Endodermal cell (in vitro differentiated cells): ENCODE results near the gene KIF25. TPM values are rescaled to one million over a fixed set of nuclear protein-coding genes. Genes with fewer than 3 reads are reported as not detected.

ENCODE experiments used
- DNase-seq: peaks from one replicate; pipeline ENCODE4 v3.0.0-alpha.2; 2017
- H3K27ac ChIP-seq: 2 replicates; pipeline ENCODE4 v1.5.1; 2013; ENCODE audit warnings: mild to moderate bottlenecking, low read depth, low read length, moderate library complexity
- H3K27me3 ChIP-seq: 2 replicates; pipeline ENCODE4 v1.6.1; 2013; ENCODE audit warnings: mild to moderate bottlenecking, low read length, moderate library complexity; ENCODE audit not compliant: insufficient read depth, control insufficient read depth, poor library complexity, severe bottlenecking
- H3K36me3 ChIP-seq: 2 replicates; pipeline ENCODE4 v1.7.0; 2013; ENCODE audit warnings: mild to moderate bottlenecking, low read length, moderate library complexity; ENCODE audit not compliant: control insufficient read depth, insufficient read depth
- H3K4me1 ChIP-seq: one replicate; pipeline ENCODE4 v1.7.0; 2013; ENCODE audit warnings: low read length; ENCODE audit not compliant: control insufficient read depth, insufficient read depth
- H3K4me3 ChIP-seq: 2 replicates; pipeline ENCODE4 v1.5.1; 2013; ENCODE audit warnings: mild to moderate bottlenecking, low read length, moderate library complexity
- H3K9ac ChIP-seq: 2 replicates; pipeline ENCODE4 v1.6.1; 2013; ENCODE audit warnings: mild to moderate bottlenecking, low read length, moderate library complexity; ENCODE audit not compliant: poor library complexity, severe bottlenecking; ENCODE audit errors: extremely low read depth
- H3K9me3 ChIP-seq: 2 replicates; pipeline ENCODE4 v1.6.1; 2013; ENCODE audit warnings: mild to moderate bottlenecking, low read length, moderate library complexity; ENCODE audit not compliant: control insufficient read depth
- H3K27ac Mint-ChIP-seq: 2 replicates; pipeline ENCODE4 v1.8.0; 2020; ENCODE audit warnings: mixed read lengths
- H3K27me3 Mint-ChIP-seq: 2 replicates; pipeline ENCODE4 v1.8.0; 2021; ENCODE audit warnings: mild to moderate bottlenecking, mixed read lengths; ENCODE audit not compliant: insufficient read depth
- H3K36me3 Mint-ChIP-seq: 2 replicates; pipeline ENCODE4 v1.8.0; 2020; ENCODE audit warnings: low read depth, mixed read lengths
- H3K4me1 Mint-ChIP-seq: 2 replicates; pipeline ENCODE4 v1.8.0; 2020; ENCODE audit warnings: mixed read lengths
- H3K4me3 Mint-ChIP-seq: 2 replicates; pipeline ENCODE4 v1.8.0; 2020; ENCODE audit warnings: mild to moderate bottlenecking, moderate library complexity, mixed read lengths
- H3K9me3 Mint-ChIP-seq: 2 replicates; pipeline ENCODE4 v1.8.0; 2020; ENCODE audit warnings: mild to moderate bottlenecking, mixed read lengths
- WGBS, 2 experiments: methylation state at CpG; one replicate each; pipeline versions ENCODE4 v1.1.5 to v1.1.7; 2013; ENCODE audit warnings: missing lambda C conversion rate in 2 of 2, mixed read lengths in 1 of 2; ENCODE audit not compliant: insufficient coverage in 1 of 2, insufficient read length in 1 of 2; 5-methylcytosine and 5-hydroxymethylcytosine counted together
- total RNA-seq, 2 donors: library from RNA; stranded (reverse); fragmentation: NEBNext Ultra II Directional in 1 of 2; extraction: Animal tissue kit (Norgen Biotek cat#: 25700) in 1 of 2; gene quantifications; 2 replicates in 1 of 2; 3 replicates in 1 of 2; pipeline ENCODE4 v1.2.1, GENCODE V29; 2021
- TF ChIP-seq, protein P1 (sequence below): fragments of 200-600 bp; sonication (generic); conservative IDR thresholded peaks from 2 replicates; pipeline ENCODE4 v1.5.0; 2021; ENCODE audit warnings: antibody characterized with exemption, mild to moderate bottlenecking

KIF25 gene
- total RNA-seq, 2 donors from 2014 or later, result 1.3 TPM; not detected in 1

- no peaks in the 10 kb centered on the region for H3K36me3 Mint-ChIP-seq
- peaks cover 14% of the 10 kb centered on the region for H3K9me3 ChIP-seq
- 91 to 100% methylated on average over 1 to 5 of the region's 5 CpGs for WGBS, 2 experiments
- H3K27me3 ChIP-seq, result no peaks in the 10 kb centered on the region
- TF ChIP-seq, protein P1, sequence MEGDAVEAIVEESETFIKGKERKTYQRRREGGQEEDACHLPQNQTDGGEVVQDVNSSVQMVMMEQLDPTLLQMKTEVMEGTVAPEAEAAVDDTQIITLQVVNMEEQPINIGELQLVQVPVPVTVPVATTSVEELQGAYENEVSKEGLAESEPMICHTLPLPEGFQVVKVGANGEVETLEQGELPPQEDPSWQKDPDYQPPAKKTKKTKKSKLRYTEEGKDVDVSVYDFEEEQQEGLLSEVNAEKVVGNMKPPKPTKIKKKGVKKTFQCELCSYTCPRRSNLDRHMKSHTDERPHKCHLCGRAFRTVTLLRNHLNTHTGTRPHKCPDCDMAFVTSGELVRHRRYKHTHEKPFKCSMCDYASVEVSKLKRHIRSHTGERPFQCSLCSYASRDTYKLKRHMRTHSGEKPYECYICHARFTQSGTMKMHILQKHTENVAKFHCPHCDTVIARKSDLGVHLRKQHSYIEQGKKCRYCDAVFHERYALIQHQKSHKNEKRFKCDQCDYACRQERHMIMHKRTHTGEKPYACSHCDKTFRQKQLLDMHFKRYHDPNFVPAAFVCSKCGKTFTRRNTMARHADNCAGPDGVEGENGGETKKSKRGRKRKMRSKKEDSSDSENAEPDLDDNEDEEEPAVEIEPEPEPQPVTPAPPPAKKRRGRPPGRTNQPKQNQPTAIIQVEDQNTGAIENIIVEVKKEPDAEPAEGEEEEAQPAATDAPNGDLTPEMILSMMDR, result no peak
- H3K4me1 ChIP-seq, result no peaks in the 10 kb centered on the region
- H3K27ac Mint-ChIP-seq, result no peak overlapping the region
- H3K4me1 Mint-ChIP-seq, result no peaks in the 10 kb centered on the region
- H3K36me3 ChIP-seq, result no peaks in the 10 kb centered on the region
- H3K4me3 ChIP-seq, result no peak overlapping the region
- H3K9me3 Mint-ChIP-seq, result peaks cover 15% of the 10 kb centered on the region
- DNase-seq, result no peak
- no peak overlapping the region for H3K9ac ChIP-seq
- no peak overlapping the region for H3K27ac ChIP-seq
- no peak overlapping the region for H3K4me3 Mint-ChIP-seq
- no peaks in the 10 kb centered on the region for H3K27me3 Mint-ChIP-seq
These were observed 9.3 kb upstream of the KIF25 start for GRCh38 chr6:167988154-167988495.

DNA sequence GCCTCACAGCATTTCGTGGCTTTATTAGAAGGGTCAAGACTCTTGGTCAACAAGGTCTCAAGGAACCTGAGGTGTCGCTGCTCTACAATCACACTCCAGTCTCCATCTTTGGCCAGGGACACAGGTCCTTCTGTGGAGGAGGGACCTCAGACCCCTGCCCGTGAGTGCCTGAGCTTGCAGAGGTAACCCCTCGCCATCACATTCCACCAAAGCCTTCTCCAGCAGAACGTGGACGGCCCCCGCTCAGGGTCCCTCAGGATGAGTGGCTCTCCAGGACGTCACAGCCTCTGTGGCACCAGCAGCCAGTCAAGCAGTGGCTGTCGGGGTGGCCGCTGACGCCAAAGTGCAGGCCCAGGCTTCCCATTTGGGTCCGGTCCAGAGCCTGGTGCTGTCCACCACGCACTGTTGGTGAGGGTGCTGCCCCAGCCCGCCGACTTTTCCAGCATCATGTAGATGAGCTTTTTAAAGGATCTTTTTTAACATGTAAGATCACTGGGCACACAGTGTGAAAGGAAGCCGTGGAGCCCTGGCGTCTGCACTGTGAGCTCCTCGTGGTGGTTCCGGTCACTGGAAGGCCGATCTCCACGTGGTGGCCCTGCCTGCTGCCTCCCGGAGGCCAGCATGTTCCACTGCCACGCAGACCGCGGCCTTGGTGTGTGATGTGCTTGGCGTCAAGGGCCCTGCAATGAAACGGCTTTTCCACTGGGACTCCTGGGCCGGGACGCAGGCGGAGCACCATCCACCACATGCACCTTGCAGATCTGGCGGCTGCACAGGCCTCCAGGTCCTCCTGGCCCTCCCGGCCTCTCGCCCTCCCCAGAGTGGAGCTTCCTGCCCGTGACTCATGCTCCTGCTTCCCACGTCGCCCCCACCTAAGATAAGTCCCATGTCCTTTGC is 8.3 kb upstream of the KIF25 start:
- Histone ChIP-seq H3K9ac (no peak overlapping the region), H3K36me3 (no peaks in the 10 kb centered on the region)

GRCh38 chr6:167990016-167990945 is 7.2 kb upstream of the KIF25 start:
- no peak overlapping the region for H3K9ac ChIP-seq
- H3K9me3 ChIP-seq, result no peaks in the 10 kb centered on the region
- Mint-ChIP-seq H3K9me3 (peaks cover 14% of the 10 kb centered on the region), H3K27ac (no peak overlapping the region), H3K4me1 (no peaks in the 10 kb centered on the region), H3K4me3 (no peak overlapping the region), H3K36me3 (no peaks in the 10 kb centered on the region), H3K27me3 (no peaks in the 10 kb centered on the region)
- DNase-seq, result no peak
- H3K36me3 ChIP-seq, result no peaks in the 10 kb centered on the region
- no peak overlapping the region for H3K4me3 ChIP-seq
- H3K27ac ChIP-seq, result no peak overlapping the region
- TF ChIP-seq, protein P1, result no peak
- no peaks in the 10 kb centered on the region for H3K4me1 ChIP-seq
- WGBS, 2 experiments, result 95 to 97% methylated on average over 50 to 75 of the region's 75 CpGs
- H3K27me3 ChIP-seq, result no peaks in the 10 kb centered on the region

More for the DNA sequence above, 8.3 kb upstream of the KIF25 start:
- no peak overlapping the region for H3K4me3 ChIP-seq
- H3K9me3 ChIP-seq, result peaks cover 6% of the 10 kb centered on the region
- Mint-ChIP-seq H3K27ac (no peak overlapping the region), H3K4me3 (no peak overlapping the region), H3K4me1 (no peaks in the 10 kb centered on the region), H3K27me3 (no peaks in the 10 kb centered on the region), H3K9me3 (peaks cover 14% of the 10 kb centered on the region), H3K36me3 (no peaks in the 10 kb centered on the region)
- no peaks in the 10 kb centered on the region for H3K27me3 ChIP-seq
- H3K4me1 ChIP-seq, result no peaks in the 10 kb centered on the region
- TF ChIP-seq, protein P1, result no peak
- no peak overlapping the region for H3K27ac ChIP-seq
- DNase-seq, result no peak
- 90 to 91% methylated on average over 21 to 36 of the region's 36 CpGs for WGBS, 2 experiments
